Measurements from ENCODE around the gene CADM2. TPM values are rescaled to one million over a fixed set of nuclear protein-coding genes. Genes with fewer than 3 reads are reported as not detected.

The CADM2 gene
- total and polyA plus RNA-seq, 2 donors (not counting 3 experiments of a cell fraction or from before 2014, with no cell fraction given): not detected

- H3K9me1 ChIP-seq (replicated peaks; ENCODE audit: control insufficient read depth, extremely low read depth, insufficient read depth, low read length): no peaks in the 10 kb centered on the region
- no peak overlapping the region for H3K27ac ChIP-seq (ENCODE audit: insufficient read depth, low read depth, low read length)
- no peak overlapping the region for H2AFZ ChIP-seq (ENCODE audit: low read depth, low read length)
- no peaks in the 10 kb centered on the region for H4K20me1 ChIP-seq (replicated peaks; ENCODE audit: control insufficient read depth, extremely low read depth, insufficient read depth, low read length)
- no peaks in the 10 kb centered on the region for H3K4me1 ChIP-seq (ENCODE audit: control insufficient read depth, extremely low read depth, insufficient read depth, low read length)
- no peak overlapping the region for H3K9ac ChIP-seq (replicated peaks; ENCODE audit: extremely low read depth, insufficient read depth, low read length)
- ChIA-PET CTCF (no interaction called here), POLR2A (no interaction called here)
- no TSS peak for BruUV-seq (replicated peaks)
- no peak overlapping the region for H3K4me2 ChIP-seq (ENCODE audit: insufficient read depth, low read length)
- DNase-seq (ENCODE audit: low read depth, low spot score) (no peak), FAIRE-seq (no peak)
- TF ChIP-seq POLR2A (IDR thresholded peaks at IDR 0.05; ENCODE audit: low read depth, low read length) (no peak), FOS (IDR thresholded peaks at IDR 0.05; ENCODE audit: borderline replicate concordance, insufficient read depth, low read length) (no peak), GATA2 (IDR thresholded peaks at IDR 0.05; ENCODE audit: insufficient read depth, insufficient read length, low read depth, low read length) (no peak), EZH2 (IDR thresholded peaks at IDR 0.05; ENCODE audit: borderline replicate concordance, low read depth, low read length, severe bottlenecking) (no peak)
- no peaks in the 10 kb centered on the region for H3K27me3 ChIP-seq (ENCODE audit: control insufficient read depth in 2 of 2, insufficient read depth in 2 of 2, low read length in 2 of 2)
- no peaks in the 10 kb centered on the region for H3K9me3 ChIP-seq (replicated peaks; ENCODE audit: control insufficient read depth, insufficient read depth, low read length)
- H3K36me3 ChIP-seq (ENCODE audit: control insufficient read depth in 2 of 2, extremely low read depth in 1 of 2, insufficient read depth in 2 of 2, low read length in 2 of 2): no peaks in the 10 kb centered on the region
- intact Hi-C loops (cut with micrococcal nuclease) (no loop called here), dilution Hi-C loops (cut with MboI; ENCODE audit: extremely low pct_ligation_motif_present, low sequenced_read_pairs) (no loop called here)
- no peak overlapping the region for H3K4me3 ChIP-seq (replicated peaks in 1 of 3; ENCODE audit: insufficient read depth in 1 of 3, low read depth in 1 of 3, low read length in 3 of 3)
- no peaks in the 10 kb centered on the region for H3K79me2 ChIP-seq (ENCODE audit: control insufficient read depth, insufficient read depth, low read length)
These were observed 954.2 kb downstream of the CADM2 start for GRCh38 chr3:85912980-85913379.

- no peak overlapping the region for H2AFZ ChIP-seq (ENCODE audit: low read depth, low read length)
- no peaks in the 10 kb centered on the region for H3K9me3 ChIP-seq (replicated peaks; ENCODE audit: control insufficient read depth, insufficient read depth, low read length)
- H3K4me2 ChIP-seq (ENCODE audit: insufficient read depth, low read length): no peak overlapping the region
- TF ChIP-seq MAX (IDR thresholded peaks at IDR 0.05; ENCODE audit: insufficient read depth, insufficient read length) (no peak), POLR2A (IDR thresholded peaks at IDR 0.05; ENCODE audit: low read depth, low read length) (no peak), EZH2 (IDR thresholded peaks at IDR 0.05; ENCODE audit: borderline replicate concordance, low read depth, low read length, severe bottlenecking) (no peak), JUN (IDR thresholded peaks at IDR 0.05; ENCODE audit: borderline replicate concordance, insufficient read depth, insufficient read length, low read depth) (no peak), CTCF (IDR thresholded peaks at IDR 0.05; ENCODE audit: extremely low read depth in 1 of 2, insufficient read depth in 1 of 2, low read depth in 1 of 2, low read length in 2 of 2) (no peak), FOS (IDR thresholded peaks at IDR 0.05; ENCODE audit: borderline replicate concordance, insufficient read depth, low read length) (no peak), GATA2 (IDR thresholded peaks at IDR 0.05; ENCODE audit: insufficient read depth, insufficient read length, low read depth, low read length) (no peak)
- FAIRE-seq: no peak
- no peaks in the 10 kb centered on the region for H3K36me3 ChIP-seq (ENCODE audit: control insufficient read depth in 2 of 2, extremely low read depth in 1 of 2, insufficient read depth in 2 of 2, low read length in 2 of 2)
- H3K4me3 ChIP-seq (replicated peaks in 1 of 3; ENCODE audit: insufficient read depth in 1 of 3, low read depth in 1 of 3, low read length in 3 of 3): no peak overlapping the region
- no peak overlapping the region for H3K27ac ChIP-seq (ENCODE audit: insufficient read depth, low read depth, low read length)
- no peak for DNase-seq (ENCODE audit: low read depth, low spot score)
- dilution Hi-C loops (cut with MboI; ENCODE audit: extremely low pct_ligation_motif_present, low sequenced_read_pairs): no loop called here
- ChIA-PET POLR2A (no interaction called here), CTCF (no interaction called here)
- no peaks in the 10 kb centered on the region for H3K9me1 ChIP-seq (replicated peaks; ENCODE audit: control insufficient read depth, extremely low read depth, insufficient read depth, low read length)
- no peaks in the 10 kb centered on the region for H4K20me1 ChIP-seq (replicated peaks; ENCODE audit: control insufficient read depth, extremely low read depth, insufficient read depth, low read length)
- H3K27me3 ChIP-seq (ENCODE audit: control insufficient read depth in 2 of 2, insufficient read depth in 2 of 2, low read length in 2 of 2): no peaks in the 10 kb centered on the region
- intact Hi-C loops (cut with micrococcal nuclease): no loop called here
- H3K79me2 ChIP-seq (ENCODE audit: control insufficient read depth, insufficient read depth, low read length): no peaks in the 10 kb centered on the region
- H3K4me1 ChIP-seq (ENCODE audit: control insufficient read depth, extremely low read depth, insufficient read depth, low read length): no peaks in the 10 kb centered on the region
- no peak overlapping the region for H3K9ac ChIP-seq (replicated peaks; ENCODE audit: extremely low read depth, insufficient read depth, low read length)
- no TSS peak for BruUV-seq (replicated peaks)
These were observed 963.6 kb downstream of the CADM2 start for GRCh38 chr3:85922374-85922773.
